Measurements from ENCODE around the gene AZU1.

The AZU1 gene

DNA sequence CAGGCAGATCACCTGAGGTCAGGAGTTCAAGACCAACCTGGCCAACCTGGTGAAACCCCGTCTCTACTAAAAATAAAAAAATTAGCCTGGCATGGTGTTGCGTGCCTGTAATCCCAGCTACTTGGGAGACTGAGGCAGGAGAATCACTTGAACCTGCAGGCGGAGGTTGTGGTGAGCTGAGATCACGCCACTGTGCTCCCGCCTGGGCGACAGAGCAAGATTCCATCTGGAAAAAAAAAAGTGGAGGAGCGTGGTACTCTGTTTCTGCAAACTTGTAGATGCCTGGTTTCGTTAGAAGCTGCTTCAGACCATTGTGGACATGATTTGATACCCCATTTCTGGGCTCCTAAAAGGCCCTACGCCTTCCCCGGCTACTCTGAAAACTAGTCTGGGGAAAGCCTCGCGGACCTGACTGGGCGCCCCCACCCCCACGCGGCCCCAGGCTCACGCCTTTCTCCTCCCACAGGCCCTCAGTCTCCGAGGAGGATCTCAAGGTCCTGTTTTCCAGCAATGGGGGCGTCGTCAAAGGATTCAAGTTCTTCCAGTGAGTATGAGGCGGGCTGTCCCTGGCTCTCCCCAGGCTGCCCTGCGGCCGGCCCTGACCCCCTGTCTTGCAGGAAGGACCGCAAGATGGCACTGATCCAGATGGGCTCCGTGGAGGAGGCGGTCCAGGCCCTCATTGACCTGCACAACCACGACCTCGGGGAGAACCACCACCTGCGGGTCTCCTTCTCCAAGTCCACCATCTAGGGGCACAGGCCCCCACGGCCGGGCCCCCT lies 17.4 kb upstream of the AZU1 start:
- Histone ChIP-seq H3K27me3 (ENCODE audit: insufficient read depth, low read length, poor library complexity, severe bottlenecking) (no peaks in the 10 kb centered on the region), H4K20me1 (ENCODE audit: insufficient read depth, low read length, poor library complexity, severe bottlenecking) (peaks cover 67% of the 10 kb centered on the region), H3K36me3 (ENCODE audit: insufficient read depth, low read length) (peaks cover 78% of the 10 kb centered on the region; the same call in 1 of the 2 replicates)

GRCh38 chr19:810883-811489 lies 16.7 kb upstream of the AZU1 start:
- no peaks in the 10 kb centered on the region for H3K4me1 ChIP-seq (ENCODE audit: insufficient read depth, low read length, poor library complexity, severe bottlenecking)
- no peak overlapping the region for H3K4me2 ChIP-seq (ENCODE audit: low read depth, low read length, poor library complexity, severe bottlenecking)
- H3K36me3 ChIP-seq (ENCODE audit: insufficient read depth, low read length) = peaks cover 75% of the 10 kb centered on the region; the same call in 1 of the 2 replicates
- H3K4me3 ChIP-seq (ENCODE audit: low read length, poor library complexity, severe bottlenecking) = no peak overlapping the region
- no peaks in the 10 kb centered on the region for H3K9me2 ChIP-seq (replicated peaks; ENCODE audit: low read depth, low read length)
- H3K9me3 ChIP-seq (ENCODE audit: insufficient read depth, low read depth, low read length) = no peaks in the 10 kb centered on the region
- peaks cover 33% of the 10 kb centered on the region for H3K79me2 ChIP-seq (ENCODE audit: insufficient read depth, low read length)
- no peak overlapping the region for H3K9ac ChIP-seq (ENCODE audit: low read depth, low read length, poor library complexity, severe bottlenecking)
- peaks cover 59% of the 10 kb centered on the region for H4K20me1 ChIP-seq (ENCODE audit: insufficient read depth, low read length, poor library complexity, severe bottlenecking)
- no peaks in the 10 kb centered on the region for H3K27me3 ChIP-seq (ENCODE audit: insufficient read depth, low read length, poor library complexity, severe bottlenecking)
- TF ChIP-seq, protein P1, sequence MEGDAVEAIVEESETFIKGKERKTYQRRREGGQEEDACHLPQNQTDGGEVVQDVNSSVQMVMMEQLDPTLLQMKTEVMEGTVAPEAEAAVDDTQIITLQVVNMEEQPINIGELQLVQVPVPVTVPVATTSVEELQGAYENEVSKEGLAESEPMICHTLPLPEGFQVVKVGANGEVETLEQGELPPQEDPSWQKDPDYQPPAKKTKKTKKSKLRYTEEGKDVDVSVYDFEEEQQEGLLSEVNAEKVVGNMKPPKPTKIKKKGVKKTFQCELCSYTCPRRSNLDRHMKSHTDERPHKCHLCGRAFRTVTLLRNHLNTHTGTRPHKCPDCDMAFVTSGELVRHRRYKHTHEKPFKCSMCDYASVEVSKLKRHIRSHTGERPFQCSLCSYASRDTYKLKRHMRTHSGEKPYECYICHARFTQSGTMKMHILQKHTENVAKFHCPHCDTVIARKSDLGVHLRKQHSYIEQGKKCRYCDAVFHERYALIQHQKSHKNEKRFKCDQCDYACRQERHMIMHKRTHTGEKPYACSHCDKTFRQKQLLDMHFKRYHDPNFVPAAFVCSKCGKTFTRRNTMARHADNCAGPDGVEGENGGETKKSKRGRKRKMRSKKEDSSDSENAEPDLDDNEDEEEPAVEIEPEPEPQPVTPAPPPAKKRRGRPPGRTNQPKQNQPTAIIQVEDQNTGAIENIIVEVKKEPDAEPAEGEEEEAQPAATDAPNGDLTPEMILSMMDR (conservative IDR thresholded peaks at IDR 0.05; ENCODE audit: low read length) = no peak
- TF ChIP-seq EZH2phosphoT487 (IDR thresholded peaks at IDR 0.05; ENCODE audit: borderline replicate concordance) = no peak
- H2AFZ ChIP-seq (ENCODE audit: low read length) = no peak overlapping the region
- peaks cover 18% of the 10 kb centered on the region; the same call in 1 of the 2 replicates for H3F3A ChIP-seq (ENCODE audit: low read depth)

More for the DNA sequence above, 17.4 kb upstream of the AZU1 start:
- TF ChIP-seq, protein P1 (conservative IDR thresholded peaks at IDR 0.05; ENCODE audit: low read length) = no peak
- no peak for TF ChIP-seq EZH2phosphoT487 (IDR thresholded peaks at IDR 0.05; ENCODE audit: borderline replicate concordance)
- peaks cover 40% of the 10 kb centered on the region for H3K79me2 ChIP-seq (ENCODE audit: insufficient read depth, low read length)
- H3K9me3 ChIP-seq (ENCODE audit: insufficient read depth, low read depth, low read length) = no peaks in the 10 kb centered on the region
- no peak overlapping the region for H3K4me3 ChIP-seq (ENCODE audit: low read length, poor library complexity, severe bottlenecking)
- H3K9me2 ChIP-seq (replicated peaks; ENCODE audit: low read depth, low read length) = no peaks in the 10 kb centered on the region
- no peak overlapping the region for H2AFZ ChIP-seq (ENCODE audit: low read length)
- no peaks in the 10 kb centered on the region for H3K4me1 ChIP-seq (ENCODE audit: insufficient read depth, low read length, poor library complexity, severe bottlenecking)
- no peak overlapping the region for H3K4me2 ChIP-seq (ENCODE audit: low read depth, low read length, poor library complexity, severe bottlenecking)
- no peak overlapping the region for H3K9ac ChIP-seq (ENCODE audit: low read depth, low read length, poor library complexity, severe bottlenecking)
- peaks cover 18% of the 10 kb centered on the region; the same call in 1 of the 2 replicates for H3F3A ChIP-seq (ENCODE audit: low read depth)

- H3K79me2 ChIP-seq (ENCODE audit: insufficient read depth, low read length) = peaks cover 27% of the 10 kb centered on the region
- H2AFZ ChIP-seq (ENCODE audit: low read length) = no peak overlapping the region
- no peaks in the 10 kb centered on the region for H3K9me3 ChIP-seq (ENCODE audit: insufficient read depth, low read depth, low read length)
- H3K9ac ChIP-seq (ENCODE audit: low read depth, low read length, poor library complexity, severe bottlenecking) = no peak overlapping the region
- no peak overlapping the region for H3K4me2 ChIP-seq (ENCODE audit: low read depth, low read length, poor library complexity, severe bottlenecking)
- no peaks in the 10 kb centered on the region for H3K9me2 ChIP-seq (replicated peaks; ENCODE audit: low read depth, low read length)
- H3K4me1 ChIP-seq (ENCODE audit: insufficient read depth, low read length, poor library complexity, severe bottlenecking) = no peaks in the 10 kb centered on the region
- TF ChIP-seq, protein P1 (conservative IDR thresholded peaks at IDR 0.05; ENCODE audit: low read length) = no peak
- no peak for TF ChIP-seq EZH2phosphoT487 (IDR thresholded peaks at IDR 0.05; ENCODE audit: borderline replicate concordance)
- H3K36me3 ChIP-seq (ENCODE audit: insufficient read depth, low read length) = peaks cover 71% of the 10 kb centered on the region; the same call in 1 of the 2 replicates
- peaks cover 18% of the 10 kb centered on the region; the same call in 1 of the 2 replicates for H3F3A ChIP-seq (ENCODE audit: low read depth)
- H4K20me1 ChIP-seq (ENCODE audit: insufficient read depth, low read length, poor library complexity, severe bottlenecking) = peaks cover 53% of the 10 kb centered on the region
- H3K27me3 ChIP-seq (ENCODE audit: insufficient read depth, low read length, poor library complexity, severe bottlenecking) = no peaks in the 10 kb centered on the region
- no peak overlapping the region for H3K4me3 ChIP-seq (ENCODE audit: low read length, poor library complexity, severe bottlenecking)
Measured at GRCh38 chr19:811506-812048, 16.1 kb upstream of the AZU1 start.

Data from Loucy (cell line).